NCI-H774 (cell line): Measurements from ENCODE around the gene PDE8A.
"Not testable (repeated sequence)": the region's sequence is repeated elsewhere in the genome, so short reads cannot be mapped to it uniquely, and the experiment has no call there.

Experiments used
- DNase-seq: peaks from one replicate; lab custom pipeline; 2025; lab: John Stamatoyannopoulos, UW

The PDE8A gene

GRCh38 chr15:85011160-85011571, 29.5 kb downstream of the PDE8A start:
- no peak for DNase-seq

GRCh38 chr15:85011724-85012123, 30.1 kb downstream of the PDE8A start:
- not testable (repeated sequence) for DNase-seq

- DNase-seq: no peak
These were observed 32.1 kb downstream of the PDE8A start for GRCh38 chr15:85013785-85014184.

- DNase-seq: no peak
These were observed 33.3 kb downstream of the PDE8A start for GRCh38 chr15:85014932-85015331.

- no peak for DNase-seq
These were observed 34.6 kb downstream of the PDE8A start for GRCh38 chr15:85016275-85016674.

- no peak for DNase-seq
These were observed 38.3 kb downstream of the PDE8A start for GRCh38 chr15:85019815-85020590.

- no peak for DNase-seq
These were observed 39.8 kb downstream of the PDE8A start for GRCh38 chr15:85021409-85021808.

- DNase-seq: no peak
These were observed 41.3 kb downstream of the PDE8A start for GRCh38 chr15:85022860-85023403.

- no peak for DNase-seq
These were observed 42.3 kb downstream of the PDE8A start for GRCh38 chr15:85024003-85024402.

- no peak for DNase-seq
These were observed 43.1 kb downstream of the PDE8A start for GRCh38 chr15:85024509-85025336.

GRCh38 chr15:85025516-85026251, 44.0 kb downstream of the PDE8A start:
- no peak for DNase-seq

GRCh38 chr15:85026304-85027032, 44.8 kb downstream of the PDE8A start:
- no peak for DNase-seq

- DNase-seq: no peak
These were observed 45.4 kb downstream of the PDE8A start for GRCh38 chr15:85027033-85027380.

- no peak for DNase-seq
These were observed 45.8 kb downstream of the PDE8A start for GRCh38 chr15:85027421-85027820.

- no peak for DNase-seq
These were observed 46.8 kb downstream of the PDE8A start for GRCh38 chr15:85028416-85028815.

- no peak for DNase-seq
These were observed 47.6 kb downstream of the PDE8A start for GRCh38 chr15:85029221-85029620.

- no peak for DNase-seq
These were observed 48.8 kb downstream of the PDE8A start for GRCh38 chr15:85030301-85030929.

GRCh38 chr15:85031086-85031943, 49.7 kb downstream of the PDE8A start:
- DNase-seq: no peak

- no peak for DNase-seq
These were observed 50.4 kb downstream of the PDE8A start for GRCh38 chr15:85031944-85032558.

- DNase-seq: no peak
These were observed 51.5 kb downstream of the PDE8A start for GRCh38 chr15:85033148-85033547.
